ENCODE data around the gene TRAPPC12. TPM values are rescaled to one million over a fixed set of nuclear protein-coding genes. Genes with fewer than 3 reads are reported as not detected.
"Not testable (repeated sequence)": the region's sequence is repeated elsewhere in the genome, so short reads cannot be mapped to it uniquely, and the experiment has no call there.

TRAPPC12 gene
- total RNA-seq, 1 experiment from 2014 or later, result 86.0 TPM

- Histone ChIP-seq H2BK12ac (ENCODE audit: insufficient read length, low read depth, low read length) (no peak overlapping the region), H3T11ph (ENCODE audit: low read length) (no peak overlapping the region), H3K79me1 (ENCODE audit: insufficient read depth, low read depth, low read length, poor library complexity, severe bottlenecking) (no peaks in the 10 kb centered on the region), H3K23ac (ENCODE audit: insufficient read length, low read depth, low read length) (no peak overlapping the region), H3K4me2 (ENCODE audit: insufficient read depth, insufficient read length, low read length) (no peak overlapping the region), H3K4me1 (ENCODE audit: insufficient read depth, low read length) (no peaks in the 10 kb centered on the region), H2BK5ac (ENCODE audit: insufficient read length, low read length) (no peak overlapping the region), H3K27me3 (ENCODE audit: insufficient read depth, low read length) (no peaks in the 10 kb centered on the region), H3K4ac (ENCODE audit: low read depth, low read length) (no peak overlapping the region), H3K9ac (ENCODE audit: extremely low read depth, insufficient read length, low read length) (no peak overlapping the region), H2BK20ac (ENCODE audit: low read depth, low read length, poor library complexity, severe bottlenecking) (no peak overlapping the region), H3K14ac (ENCODE audit: insufficient read depth, low read length) (no peak overlapping the region), H2BK15ac (ENCODE audit: low read depth, low read length) (no peak overlapping the region), H3K18ac (ENCODE audit: insufficient read length, low read depth, low read length) (no peak overlapping the region), H3K27ac (ENCODE audit: insufficient read length, low read depth, low read length) (no peak overlapping the region), H4K91ac (ENCODE audit: insufficient read length, low read depth, low read length) (no peak overlapping the region), H2AK5ac (ENCODE audit: insufficient read length, low read length) (no peak overlapping the region), H3K23me2 (ENCODE audit: insufficient read length, low read depth, low read length, poor library complexity, severe bottlenecking) (no peaks in the 10 kb centered on the region), H3K79me2 (ENCODE audit: insufficient read depth, low read length) (no peaks in the 10 kb centered on the region), H3K9me3 (ENCODE audit: control insufficient read depth, low read depth, low read length) (no peaks in the 10 kb centered on the region), H4K5ac (ENCODE audit: insufficient read length, low read depth, low read length) (no peak overlapping the region), H4K20me1 (ENCODE audit: control insufficient read depth, insufficient read depth, insufficient read length) (no peaks in the 10 kb centered on the region), H3K56ac (ENCODE audit: insufficient read length, low read depth, low read length) (no peak overlapping the region), H2BK120ac (ENCODE audit: low read depth, low read length, poor library complexity, severe bottlenecking) (no peak overlapping the region), H4K8ac (replicated peaks; ENCODE audit: insufficient read length, low read depth, low read length) (no peak overlapping the region), H2AFZ (ENCODE audit: low read length) (no peak overlapping the region)
- no peak for DNase-seq
- TF ChIP-seq CTCF (conservative IDR thresholded peaks at IDR 0.05), result no peak
- H3K9me3 Mint-ChIP-seq, result peaks cover 3% of the 10 kb centered on the region in 2 experiments; a peak in 2 of 5 replicates
- H3K4me3 Mint-ChIP-seq, result no peak overlapping the region
- H3K27ac Mint-ChIP-seq, result no peak overlapping the region
- H3K36me3 Mint-ChIP-seq (ENCODE audit: insufficient read depth in 1 of 3, low read depth in 3 of 3), result peaks cover 0 to 14% (median 5%) of the 10 kb centered on the region in 3 experiments; a peak in 5 of 7 replicates
- no CpG with 5 or more reads among the region's 17 CpGs for WGBS (ENCODE audit: extremely low coverage, insufficient read length, low lambda C conversion rate)
- H3K27me3 Mint-ChIP-seq (ENCODE audit: low read depth), result no peaks in the 10 kb centered on the region
- H3K4me1 Mint-ChIP-seq, result peaks cover 17 to 28% of the 10 kb centered on the region in 2 experiments
These were observed 112.4 kb downstream of the TRAPPC12 start for GRCh38 chr2:3491716-3492474.

- H2BK20ac ChIP-seq (ENCODE audit: low read depth, low read length, poor library complexity, severe bottlenecking); DNase-seq; H3K18ac ChIP-seq (ENCODE audit: insufficient read length, low read depth, low read length); H3K27ac Mint-ChIP-seq; H3K14ac ChIP-seq (ENCODE audit: insufficient read depth, low read length); H4K20me1 ChIP-seq (ENCODE audit: control insufficient read depth, insufficient read depth, insufficient read length); H3T11ph ChIP-seq (ENCODE audit: low read length); H3K27me3 Mint-ChIP-seq (ENCODE audit: low read depth); H3K9ac ChIP-seq (ENCODE audit: extremely low read depth, insufficient read length, low read length); H2AFZ ChIP-seq (ENCODE audit: low read length); H3K4ac ChIP-seq (ENCODE audit: low read depth, low read length); H3K27me3 ChIP-seq (ENCODE audit: insufficient read depth, low read length); H3K9me3 ChIP-seq (ENCODE audit: control insufficient read depth, low read depth, low read length); H3K56ac ChIP-seq (ENCODE audit: insufficient read length, low read depth, low read length); H4K8ac ChIP-seq (replicated peaks; ENCODE audit: insufficient read length, low read depth, low read length); H3K23ac ChIP-seq (ENCODE audit: insufficient read length, low read depth, low read length); H3K79me1 ChIP-seq (ENCODE audit: insufficient read depth, low read depth, low read length, poor library complexity, severe bottlenecking); H2BK15ac ChIP-seq (ENCODE audit: low read depth, low read length); H4K5ac ChIP-seq (ENCODE audit: insufficient read length, low read depth, low read length); H3K4me2 ChIP-seq (ENCODE audit: insufficient read depth, insufficient read length, low read length); H2BK120ac ChIP-seq (ENCODE audit: low read depth, low read length, poor library complexity, severe bottlenecking); H2AK5ac ChIP-seq (ENCODE audit: insufficient read length, low read length); H3K79me2 ChIP-seq (ENCODE audit: insufficient read depth, low read length); H3K9me3 Mint-ChIP-seq; H3K23me2 ChIP-seq (ENCODE audit: insufficient read length, low read depth, low read length, poor library complexity, severe bottlenecking); H3K27ac ChIP-seq (ENCODE audit: insufficient read length, low read depth, low read length); H4K91ac ChIP-seq (ENCODE audit: insufficient read length, low read depth, low read length); H2BK12ac ChIP-seq (ENCODE audit: insufficient read length, low read depth, low read length); H3K4me1 ChIP-seq (ENCODE audit: insufficient read depth, low read length); H2BK5ac ChIP-seq (ENCODE audit: insufficient read length, low read length); H3K4me3 Mint-ChIP-seq: not testable (repeated sequence)
- WGBS (ENCODE audit: extremely low coverage, insufficient read length, low lambda C conversion rate), result no CpG with 5 or more reads among the region's 12 CpGs
- Mint-ChIP-seq H3K4me1 (peaks cover 17 to 28% of the 10 kb centered on the region in 2 experiments), H3K36me3 (ENCODE audit: insufficient read depth in 1 of 3, low read depth in 3 of 3) (peaks cover 0 to 14% (median 5%) of the 10 kb centered on the region in 3 experiments; a peak in 5 of 7 replicates)
These were observed 112.9 kb downstream of the TRAPPC12 start for GRCh38 chr2:3492475-3492787.

Data from H9 (cell line).